CD4-positive, alpha-beta T cell (primary cell): ENCODE data around the gene GAS2. TPM values are rescaled to one million over a fixed set of nuclear protein-coding genes. Genes with fewer than 3 reads are reported as not detected.

Experiments
- ATAC-seq: fragments of 200-7000 bp; cut with Tn5 transposase; one replicate; pipeline ENCODE4 v1.10.0; 2022; ENCODE audit warnings: mild to moderate bottlenecking; ENCODE audit not compliant: poor library complexity
- CTCF ChIA-PET: fragments of 350-600 bp; sonication (Branson Sonifier 250); formaldehyde crosslinking; loops from one replicate; lab custom pipeline; 2021; ENCODE audit warnings: antibody characterized with exemption, inconsistent platforms; lab: Charles Lee
- POLR2A ChIA-PET: fragments of 350-600 bp; sonication (Branson Sonifier 250); formaldehyde crosslinking; loops from one replicate; lab custom pipeline; 2021; ENCODE audit warnings: antibody characterized with exemption, inconsistent platforms; lab: Charles Lee
- DNase-seq, 14 experiments: peaks; one replicate each; pipeline ENCODE4 v3.0.0-alpha.2; 2013 to 2020; ENCODE audit warnings: mixed read lengths in 2 of 14
- H3K27ac ChIP-seq, 2 donors: one replicate each; pipeline versions ENCODE4 v1.5.1 to v1.7.0; 2013; ENCODE audit warnings: low read length in 2 of 2, low read depth in 1 of 2, mild to moderate bottlenecking in 1 of 2
- H3K27me3 ChIP-seq, 2 experiments: 1 replicate in 1 of 2; 2 replicates in 1 of 2; pipeline versions ENCODE4 v1.6.1 to v1.7.0; 2013; ENCODE audit warnings: low read length in 2 of 2, control low read depth in 1 of 2, mild to moderate bottlenecking in 1 of 2, moderate library complexity in 1 of 2; ENCODE audit not compliant: insufficient read depth in 2 of 2, control insufficient read depth in 1 of 2
- H3K36me3 ChIP-seq: one replicate; pipeline ENCODE4 v1.6.1; 2013; ENCODE audit warnings: low read length, control low read depth; ENCODE audit not compliant: insufficient read depth
- H3K4me1 ChIP-seq: one replicate; pipeline ENCODE4 v1.6.1; 2013; ENCODE audit warnings: low read length, control low read depth; ENCODE audit not compliant: insufficient read depth
- H3K4me3 ChIP-seq: one replicate; pipeline ENCODE4 v1.5.1; 2013; ENCODE audit warnings: mild to moderate bottlenecking, low read length, moderate library complexity
- H3K9me3 ChIP-seq, 2 experiments: 1 replicate in 1 of 2; 2 replicates in 1 of 2; pipeline versions ENCODE4 v1.6.1 to v1.7.0; 2013; ENCODE audit warnings: low read length in 2 of 2, mild to moderate bottlenecking in 2 of 2, control low read depth in 1 of 2, moderate library complexity in 1 of 2; ENCODE audit not compliant: control insufficient read depth in 1 of 2, insufficient read depth in 1 of 2
- H3K27ac Mint-ChIP-seq: one replicate; pipeline ENCODE4 v1.8.0; 2020; ENCODE audit warnings: mixed read lengths
- H3K27me3 Mint-ChIP-seq: one replicate; pipeline ENCODE4 v1.8.0; 2021; ENCODE audit warnings: mixed read lengths
- H3K36me3 Mint-ChIP-seq: one replicate; pipeline ENCODE4 v1.8.0; 2021; ENCODE audit warnings: low read depth, mixed read lengths
- H3K4me1 Mint-ChIP-seq: one replicate; pipeline ENCODE4 v1.8.0; 2021; ENCODE audit warnings: low read depth, mixed read lengths
- H3K4me3 Mint-ChIP-seq: one replicate; pipeline ENCODE4 v1.8.0; 2020; ENCODE audit warnings: mild to moderate bottlenecking, mixed read lengths
- H3K9me3 Mint-ChIP-seq: one replicate; pipeline ENCODE4 v1.8.0; 2020; ENCODE audit warnings: mixed read lengths
- CTCF ChIP-seq: fragments of 200-600 bp; IDR thresholded peaks from one replicate; pipeline ENCODE4 v1.8.0; 2022; ENCODE audit warnings: antibody characterized with exemption, mild to moderate bottlenecking
- intact Hi-C, 2 experiments: fragments of 100-400 bp; cut with DNase I in 1 of 2; cut with micrococcal nuclease in 1 of 2; formaldehyde crosslinking; loops; one replicate each; pipeline versions ENCODE4 v1.15.1 to v1.9.0; 2023 to 2025; cut with DNase I, micrococcal nuclease
- total RNA-seq, 174 experiments: library from RNA in 2 of 174; stranded (reverse) in 2 of 174; gene quantifications; one replicate each; pipeline ENCODE4 v1.2.3 and lab custom pipeline; 2021 to 2026

Gene GAS2
- total RNA-seq, 2 experiments from 2014 or later, result 2.2 to 2.9 TPM

GRCh38 chr11:22690871-22691270, 24.5 kb downstream of the GAS2 start:
- Mint-ChIP-seq H3K4me1 (peaks cover 38% of the 10 kb centered on the region), H3K4me3 (peak overlapping the region; percentile 81), H3K9me3 (no peaks in the 10 kb centered on the region), H3K27me3 (no peaks in the 10 kb centered on the region), H3K36me3 (no peaks in the 10 kb centered on the region), H3K27ac (peak overlapping the region; percentile 68)
- DNase-seq (peak in 10 of 14 experiments; percentile 3 to 59 (median 24)), ATAC-seq (peak; percentile 98)
- TF ChIP-seq CTCF, result no peak
- Histone ChIP-seq H3K4me1 (no peaks in the 10 kb centered on the region), H3K4me3 (peak overlapping the region; percentile 22), H3K36me3 (no peaks in the 10 kb centered on the region), H3K27ac (no peak overlapping the region), H3K27me3 (no peaks in the 10 kb centered on the region), H3K9me3 (no peaks in the 10 kb centered on the region)
- intact Hi-C loops, result no loop called here
- POLR2A ChIA-PET, result interaction anchor here (1.0 to 2.7 kb wide), 3 partner anchors 63 to 139 kb away, joined by 4 to 14 read pairs (median 7); partner anchors contain the start of genes FANCF and SVIP
- CTCF ChIA-PET, result interaction anchor here (1.0 to 1.6 kb wide), 2 partner anchors 10 to 15 kb away, joined by 3 to 5 read pairs; no protein-coding TSS in a partner anchor

- Mint-ChIP-seq H3K4me1 (peaks cover 8% of the 10 kb centered on the region), H3K4me3 (no peak overlapping the region), H3K27me3 (peaks cover 3% of the 10 kb centered on the region), H3K36me3 (no peaks in the 10 kb centered on the region), H3K9me3 (no peaks in the 10 kb centered on the region), H3K27ac (no peak overlapping the region)
- intact Hi-C loops, result no loop called here
- Histone ChIP-seq H3K9me3 (no peaks in the 10 kb centered on the region), H3K4me1 (no peaks in the 10 kb centered on the region), H3K4me3 (no peak overlapping the region), H3K27ac (no peak overlapping the region), H3K27me3 (no peaks in the 10 kb centered on the region), H3K36me3 (no peaks in the 10 kb centered on the region)
- no peak for TF ChIP-seq CTCF
- ChIA-PET CTCF (no interaction called here), POLR2A (no interaction called here)
- ATAC-seq (no peak), DNase-seq (no peak)
These were observed 33.0 kb downstream of the GAS2 start for GRCh38 chr11:22699388-22699787.

GRCh38 chr11:22702031-22702430, 35.6 kb downstream of the GAS2 start:
- TF ChIP-seq CTCF, result no peak
- no peaks in the 10 kb centered on the region for H3K4me1 ChIP-seq
- H3K4me3 ChIP-seq, result no peak overlapping the region
- Mint-ChIP-seq H3K27me3 (peaks cover 3% of the 10 kb centered on the region), H3K4me1 (peaks cover 8% of the 10 kb centered on the region), H3K27ac (no peak overlapping the region), H3K4me3 (no peak overlapping the region), H3K9me3 (peaks cover 2% of the 10 kb centered on the region), H3K36me3 (no peaks in the 10 kb centered on the region)
- intact Hi-C loops, result no loop called here
- ATAC-seq (no peak), DNase-seq (no peak)
- no peaks in the 10 kb centered on the region for H3K36me3 ChIP-seq
- ChIA-PET POLR2A (no interaction called here), CTCF (no interaction called here)
- H3K9me3 ChIP-seq, result no peaks in the 10 kb centered on the region
- H3K27me3 ChIP-seq, result no peaks in the 10 kb centered on the region
- H3K27ac ChIP-seq, result no peak overlapping the region
